ENCODE data around the gene VGLL4.
"Not testable (repeated sequence)": the region's sequence is repeated elsewhere in the genome, so short reads cannot be mapped to it uniquely, and the experiment has no call there.

VGLL4 gene

DNA sequence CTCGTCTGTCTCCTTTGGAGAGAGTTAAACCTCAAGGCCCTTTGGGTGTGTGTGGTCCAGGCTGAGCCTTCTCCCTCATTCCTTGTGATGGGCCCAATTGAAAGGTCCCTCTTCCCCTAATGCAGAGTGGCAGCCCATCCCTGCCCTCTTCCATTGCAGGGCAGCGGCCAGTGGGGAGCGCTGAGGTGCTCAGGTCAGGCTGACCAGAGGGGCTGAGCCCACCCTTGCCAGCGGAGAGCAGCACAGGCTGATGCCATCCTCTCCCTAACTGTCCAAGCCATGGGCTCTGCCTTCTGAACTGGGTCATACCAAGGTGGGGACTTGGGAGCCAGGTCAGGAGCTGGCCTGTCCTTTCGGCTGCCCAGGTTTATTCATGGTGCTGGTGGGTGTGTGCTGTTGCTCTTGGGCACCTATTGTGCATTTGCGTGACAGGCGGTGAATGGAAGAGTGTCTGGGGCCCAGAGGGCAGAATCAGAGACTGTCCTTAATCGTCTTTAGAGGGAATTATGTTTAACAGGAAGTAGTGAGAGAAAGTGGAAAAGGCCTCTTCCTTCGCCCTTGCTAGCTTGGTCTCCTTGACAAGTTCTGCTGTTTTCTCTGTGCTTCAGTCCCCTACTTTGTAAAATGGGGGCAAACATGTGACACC lies 96.9 kb downstream of the VGLL4 start:
- no peak for DNase-seq

DNA sequence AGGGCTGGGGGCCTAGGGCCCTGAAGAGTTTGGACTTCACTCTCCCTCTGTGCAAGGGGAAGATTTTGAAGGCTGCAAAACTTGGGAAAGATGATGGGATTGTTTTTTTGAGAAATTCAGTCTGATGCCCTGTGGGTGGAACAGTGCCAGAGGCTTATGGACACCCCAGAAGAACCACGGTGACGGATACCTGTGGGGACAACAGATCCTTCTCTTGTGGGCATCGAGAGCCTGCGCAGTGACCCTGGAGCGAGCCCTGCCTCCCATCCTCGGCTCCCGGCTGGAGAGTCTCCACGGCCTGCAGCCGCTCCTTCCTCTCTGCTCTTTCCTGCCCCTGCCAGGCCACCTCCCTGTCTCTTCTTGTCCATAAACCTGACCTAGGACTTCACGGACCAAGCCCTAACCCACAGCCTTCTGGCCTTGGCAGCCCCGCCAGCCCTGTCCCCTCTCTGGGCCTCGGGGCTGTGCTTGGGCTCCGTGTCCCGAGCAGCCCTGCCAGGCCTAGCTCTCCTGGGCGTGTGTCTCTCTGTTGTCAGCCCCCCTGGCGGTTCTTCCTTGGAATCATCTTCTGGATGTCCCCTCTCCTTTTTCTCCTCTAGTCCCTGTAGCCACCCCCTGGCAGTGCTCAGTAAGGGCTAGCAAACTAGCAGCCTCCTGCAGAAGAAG lies 98.4 kb downstream of the VGLL4 start:
- DNase-seq: no peak

DNA sequence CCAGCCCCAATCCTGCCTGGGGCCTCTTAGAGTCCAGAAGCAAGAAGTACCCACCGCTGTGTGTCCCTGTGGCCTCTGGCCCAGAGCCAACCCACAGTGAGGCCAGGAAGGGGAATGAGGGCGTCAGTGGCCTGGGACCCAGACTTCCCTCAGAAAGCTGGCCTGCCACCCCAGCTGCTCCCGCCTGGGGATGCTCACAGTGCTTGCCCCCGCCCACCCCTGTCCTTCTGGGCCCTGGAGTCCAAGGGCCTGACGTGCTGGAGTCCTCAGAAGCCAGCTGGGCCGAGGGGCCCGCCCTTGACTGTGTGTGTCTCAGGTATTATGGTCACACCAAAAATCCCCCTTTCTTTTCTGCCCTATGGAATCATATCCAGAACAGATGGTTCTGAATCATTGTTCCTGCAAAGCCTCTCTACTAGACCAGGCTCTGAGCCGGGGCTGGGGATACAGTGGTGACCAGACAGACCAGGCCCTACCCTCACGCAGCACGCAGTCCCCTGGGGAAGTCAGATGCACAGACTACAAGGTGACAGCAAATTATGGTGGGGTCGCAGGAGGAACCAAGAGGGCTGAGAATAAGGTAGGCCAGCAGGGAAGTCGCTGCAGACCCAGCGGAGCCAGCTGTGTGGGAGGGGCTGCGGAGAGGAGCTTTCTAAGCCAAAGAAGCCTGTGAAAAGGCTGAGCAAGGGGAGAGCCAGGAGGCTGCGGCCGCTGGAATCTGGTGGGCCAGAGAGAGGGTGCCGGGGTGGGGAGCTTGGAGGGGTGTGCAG lies 99.1 kb downstream of the VGLL4 start:
- no peak for DNase-seq

DNA sequence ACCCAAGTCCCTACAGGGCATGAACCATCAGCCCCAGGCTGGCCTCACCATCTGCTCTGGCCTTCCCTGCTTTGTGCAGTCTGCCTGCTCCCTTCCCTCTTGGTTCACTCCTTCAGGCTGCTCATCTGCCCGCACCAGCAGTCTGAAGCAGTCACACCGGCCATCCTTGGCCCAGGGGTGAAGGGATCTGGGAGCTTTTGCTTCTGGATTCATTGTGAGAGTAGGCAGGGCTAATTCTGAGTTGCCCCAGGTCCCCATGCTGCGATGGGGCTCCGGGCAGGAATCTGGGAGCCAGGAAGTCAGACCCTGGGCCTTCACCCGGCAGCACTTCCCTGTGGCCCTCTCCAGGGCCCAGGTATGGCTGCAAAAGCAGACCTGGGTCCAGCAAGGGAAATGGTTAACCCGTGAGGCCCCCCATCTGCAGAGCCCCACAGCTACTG lies 99.7 kb downstream of the VGLL4 start:
- DNase-seq: no peak

DNA sequence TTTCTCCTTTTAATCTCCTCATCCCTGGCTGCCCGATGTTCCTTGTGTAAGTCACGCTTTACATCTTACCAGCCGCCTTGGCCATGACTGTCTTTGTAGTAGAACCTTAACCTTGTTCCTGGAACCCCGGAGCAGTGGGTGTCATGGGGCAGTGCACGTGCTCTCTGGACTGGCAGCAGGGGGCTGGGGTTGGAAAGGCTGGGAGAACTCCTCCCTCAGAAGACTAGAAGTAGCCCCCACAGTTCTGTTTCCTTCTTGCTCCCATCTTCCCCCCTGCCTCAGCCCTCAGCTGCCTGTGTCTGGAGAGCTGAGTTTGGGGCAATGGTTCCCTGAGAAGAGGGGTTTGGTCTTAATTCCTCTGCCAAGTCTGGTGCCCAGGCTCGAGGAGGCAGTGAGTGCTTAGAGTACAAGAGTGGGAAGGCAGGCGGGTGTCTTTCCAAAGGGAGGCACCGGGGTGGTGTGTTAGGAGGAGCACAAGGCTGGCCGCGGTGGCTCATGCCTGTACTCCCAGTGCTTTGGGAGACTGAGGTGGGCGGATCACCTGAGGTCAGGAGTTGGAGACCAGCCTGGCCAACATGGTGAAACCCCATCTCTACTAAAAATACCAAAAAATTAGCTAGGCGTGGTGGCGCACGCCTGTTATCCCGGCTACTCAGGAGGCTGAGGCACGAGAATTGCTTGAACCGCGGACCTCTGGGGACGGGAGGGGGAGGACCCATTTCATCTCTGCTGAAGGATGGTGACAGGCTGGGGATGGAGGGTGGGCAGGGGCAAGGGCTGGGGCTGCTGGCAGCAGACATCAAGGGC lies 100.4 kb downstream of the VGLL4 start:
- DNase-seq: no peak

DNA sequence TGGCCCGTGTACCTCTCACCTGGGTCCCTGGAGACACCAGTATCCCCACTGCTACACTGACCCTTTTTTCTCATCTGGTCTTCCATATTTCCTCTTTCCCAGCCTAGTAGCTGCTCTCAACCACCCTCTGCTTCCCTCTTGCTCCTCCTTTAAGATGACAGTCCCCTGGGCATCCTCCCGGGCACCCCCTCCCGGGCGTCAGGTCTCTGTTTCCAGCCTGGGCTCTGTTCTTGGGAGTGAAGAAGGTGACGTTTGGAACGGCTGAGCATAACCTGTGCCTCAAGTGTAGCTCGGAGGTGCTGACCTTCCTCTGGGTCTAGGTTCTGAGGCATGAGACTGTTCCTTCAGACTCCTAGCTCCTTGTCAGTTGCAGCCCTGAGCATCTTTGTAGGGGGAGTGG lies 101.2 kb downstream of the VGLL4 start:
- DNase-seq: no peak

DNA sequence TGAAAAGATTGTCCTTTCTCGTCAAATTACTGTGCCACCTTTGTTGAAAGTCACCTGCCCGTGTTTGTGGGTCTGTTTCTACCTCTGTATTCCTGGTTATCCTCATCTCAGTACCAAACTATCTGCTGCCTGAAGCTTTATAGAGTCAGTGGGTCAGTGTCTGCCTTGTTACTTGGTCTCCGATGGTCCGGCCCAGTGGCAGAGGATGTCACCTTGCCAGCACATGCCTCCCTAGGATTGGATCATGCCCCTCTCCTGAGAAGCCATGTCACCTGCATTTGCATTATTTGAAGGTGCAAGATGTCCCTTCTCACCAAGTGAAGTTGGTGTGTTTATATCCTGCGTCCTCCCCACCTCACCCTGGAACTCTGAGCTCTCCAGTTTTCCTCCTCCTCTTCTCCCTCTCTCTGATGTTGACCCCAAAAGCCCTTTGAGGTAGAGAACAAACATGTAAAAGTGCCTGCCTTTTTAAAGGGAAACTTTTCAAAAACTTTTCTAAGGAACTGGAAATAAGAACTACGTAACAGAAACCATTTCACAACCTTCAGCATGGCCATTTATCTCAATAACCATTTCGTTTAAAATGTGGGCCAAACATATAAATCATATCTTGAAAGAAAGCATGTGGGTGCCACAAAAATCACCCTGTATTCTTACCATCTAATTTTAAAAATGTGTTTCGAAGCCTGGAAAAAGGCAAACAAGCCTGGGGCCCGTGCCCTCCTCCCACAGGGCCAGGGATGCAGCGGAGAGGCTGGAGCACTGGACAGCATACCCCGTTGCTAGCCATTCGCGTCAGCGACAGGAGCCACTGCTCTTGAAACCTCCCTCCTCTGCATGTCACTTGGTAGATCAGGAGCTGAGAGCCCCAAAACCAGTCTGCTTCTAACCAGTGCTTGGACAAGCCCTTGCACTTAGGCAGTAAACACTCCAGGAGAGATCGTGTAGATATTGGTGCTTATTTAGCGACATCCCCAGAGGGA lies 102.1 kb downstream of the VGLL4 start:
- DNase-seq: no peak

DNA sequence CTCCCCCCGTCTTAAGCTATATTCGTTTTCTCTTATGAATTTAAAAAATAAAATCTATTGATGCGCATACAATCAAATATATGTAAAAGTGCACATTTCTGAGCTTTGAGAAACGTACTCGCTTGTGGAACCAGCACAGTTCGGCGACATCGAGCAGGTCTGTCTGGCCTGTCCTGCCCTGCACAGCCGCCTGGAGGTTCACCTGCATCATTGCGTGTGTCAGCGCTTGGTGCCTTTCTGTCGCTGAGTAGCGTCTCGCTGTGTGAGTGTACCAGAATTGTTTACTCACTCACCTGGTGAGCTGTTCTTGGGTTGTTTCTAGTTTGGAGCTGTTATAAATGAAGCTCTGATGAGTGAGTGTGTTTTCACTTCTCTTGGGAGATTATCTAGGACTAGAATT lies 104.0 kb downstream of the VGLL4 start:
- DNase-seq: no peak

DNA sequence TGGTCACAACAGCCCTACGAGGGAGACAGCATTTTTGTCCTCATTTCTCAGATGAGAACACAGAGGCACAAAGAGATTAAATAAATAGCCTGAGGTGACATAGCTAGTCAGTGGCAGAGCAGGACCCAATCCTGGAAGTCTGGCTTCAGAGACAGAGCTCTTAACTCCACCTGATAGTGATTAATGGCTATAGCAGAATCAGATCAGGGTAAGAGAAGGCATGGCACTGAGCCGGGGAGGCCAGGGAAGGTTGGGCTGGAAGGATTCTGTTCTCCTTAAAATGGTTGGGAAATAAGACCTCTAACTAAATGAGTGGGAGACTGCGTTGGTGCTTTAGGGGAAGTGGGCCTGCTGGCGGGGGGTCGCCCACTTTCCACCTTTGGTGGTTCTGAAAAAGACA lies 104.5 kb downstream of the VGLL4 start:
- no peak for DNase-seq

DNA sequence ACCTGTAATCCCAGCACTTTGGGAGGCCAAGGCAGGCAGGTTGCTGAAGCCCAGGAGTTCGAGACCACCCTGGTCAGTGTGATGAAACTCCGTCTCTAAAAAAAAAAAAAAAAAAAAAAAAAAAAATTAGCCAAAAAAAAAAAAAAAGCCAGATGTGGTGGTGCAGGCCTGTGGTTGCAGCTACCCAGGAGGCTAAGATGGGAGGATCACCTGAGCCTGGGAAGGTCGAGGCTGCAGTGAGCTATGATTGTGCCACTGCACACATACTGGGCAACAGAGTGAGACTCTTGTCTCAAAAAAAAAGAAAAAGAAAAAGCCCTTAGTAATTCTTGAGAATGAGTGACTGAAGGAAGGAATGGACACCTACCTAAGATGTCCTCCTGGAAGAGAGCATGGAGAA lies 105.1 kb downstream of the VGLL4 start:
- DNase-seq: no peak

DNA sequence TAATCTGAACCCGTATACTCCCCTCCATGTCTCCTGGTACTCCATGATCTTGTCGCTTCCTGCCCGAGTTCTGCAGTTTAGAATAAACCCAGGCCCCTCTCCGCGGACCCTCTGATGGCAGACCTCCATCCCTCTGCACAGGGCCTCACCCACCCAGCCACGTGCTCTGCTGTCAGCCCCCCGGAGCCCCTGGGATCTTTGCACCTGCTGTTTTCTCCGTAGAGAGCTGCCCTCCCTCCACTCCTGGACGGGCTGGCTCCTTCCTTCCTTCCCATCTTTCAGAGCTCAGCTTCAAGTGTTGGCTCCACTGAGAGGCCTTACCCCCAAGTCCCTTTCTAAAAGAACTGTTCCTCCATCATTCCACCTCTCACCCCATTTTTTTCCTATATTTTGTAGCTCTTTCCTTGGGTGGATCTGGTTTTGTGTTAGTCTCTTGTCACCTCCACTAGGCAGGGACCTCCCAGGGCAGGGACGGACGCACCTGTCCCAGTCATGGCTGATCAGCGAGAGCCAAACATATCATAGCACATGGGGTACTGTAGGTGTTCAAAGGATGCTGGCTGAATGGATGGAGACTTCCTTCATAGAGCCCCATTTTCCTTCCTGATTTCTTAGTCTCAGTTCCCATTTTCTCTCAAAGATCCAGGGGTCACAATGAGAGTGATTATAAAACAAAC lies 106.6 kb downstream of the VGLL4 start:
- no peak for DNase-seq

DNA sequence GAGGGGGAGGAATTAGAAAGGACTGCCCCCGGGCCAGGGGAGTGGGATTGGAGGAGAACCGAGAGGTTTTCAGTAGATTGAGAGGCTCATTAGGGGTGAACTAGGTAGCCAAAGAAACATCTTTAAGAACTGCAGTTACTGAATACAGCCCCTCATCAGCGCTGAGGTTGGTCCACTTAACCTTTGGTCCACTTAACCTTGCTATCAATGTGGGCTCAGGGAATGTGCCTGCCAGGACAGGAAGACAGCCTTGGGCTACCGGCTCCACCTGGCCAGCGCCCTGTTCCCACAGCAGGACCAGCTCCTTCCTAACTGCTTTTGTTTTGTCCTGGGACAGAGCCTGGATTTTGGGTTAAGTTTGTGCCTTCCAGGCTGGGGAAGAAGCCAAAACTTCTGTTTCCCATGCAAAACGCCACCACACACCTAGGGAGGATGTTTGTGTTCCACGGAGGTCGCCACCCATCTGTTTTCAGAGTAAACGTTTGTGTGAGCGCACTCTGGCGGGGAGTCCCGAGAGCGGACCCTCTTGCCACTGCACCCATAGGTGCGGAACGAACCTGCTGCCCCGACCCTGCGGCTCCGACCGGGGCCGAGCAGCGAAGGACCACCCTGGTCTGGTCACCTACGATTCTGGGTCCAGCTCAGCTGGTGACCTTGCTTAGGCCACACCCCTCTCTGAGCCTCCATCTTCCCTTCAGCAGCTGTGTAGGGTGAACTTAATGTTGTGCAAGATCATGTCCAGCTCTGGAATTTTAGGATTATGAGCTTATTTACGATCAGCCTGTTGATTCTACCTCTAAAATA lies 107.4 kb downstream of the VGLL4 start:
- DNase-seq: no peak

DNA sequence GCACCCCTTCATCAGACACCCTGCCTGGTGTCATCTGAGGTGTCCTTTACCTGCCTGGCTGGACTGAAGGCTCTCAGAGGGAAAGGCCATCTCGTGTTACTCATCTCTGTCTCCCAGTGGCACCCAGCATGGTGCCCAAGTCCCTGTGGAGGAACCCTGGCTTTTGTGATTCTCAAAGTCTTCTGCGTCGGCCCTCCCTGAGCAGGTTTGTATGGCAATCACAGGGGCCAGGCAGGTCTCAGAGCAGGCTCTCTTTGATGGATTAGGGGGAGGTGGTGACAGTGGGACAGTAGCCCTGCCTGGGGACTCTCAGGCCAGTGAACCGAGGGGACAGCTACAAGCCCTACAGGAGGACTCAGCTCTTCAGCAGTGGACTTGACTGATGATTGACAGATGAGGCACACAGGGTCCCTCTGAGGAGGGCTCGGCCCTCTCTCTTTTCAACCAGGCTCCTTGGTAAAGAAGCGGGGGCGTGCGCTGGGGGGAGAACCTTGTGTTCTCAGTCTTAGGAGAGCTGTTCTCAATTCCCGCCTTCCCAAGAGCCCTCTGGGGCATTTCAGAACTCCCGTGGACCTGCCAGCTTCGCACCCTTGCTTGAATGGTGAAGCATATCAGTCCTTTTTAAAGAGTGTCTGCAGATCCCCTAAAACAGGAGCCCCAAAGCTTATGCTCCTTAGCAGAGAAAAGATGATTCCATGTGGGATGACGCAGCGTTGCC lies 108.3 kb downstream of the VGLL4 start:
- no peak for DNase-seq

DNA sequence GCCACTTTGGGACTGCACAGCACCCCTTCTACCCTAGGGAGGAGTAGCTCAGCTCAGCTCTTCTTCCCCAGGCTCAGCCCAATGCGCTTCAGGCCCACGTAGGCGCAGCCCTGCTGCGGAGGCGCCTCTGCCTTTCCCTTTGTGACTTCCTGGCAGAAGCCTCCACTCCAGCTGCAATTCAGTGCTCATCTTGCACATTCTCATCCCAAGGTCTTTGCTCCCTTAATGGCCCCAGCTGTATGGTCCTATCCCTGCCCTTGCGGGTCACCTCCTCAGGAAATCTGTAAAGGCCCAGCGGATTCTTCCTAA lies 109.0 kb downstream of the VGLL4 start:
- DNase-seq: no peak

DNA sequence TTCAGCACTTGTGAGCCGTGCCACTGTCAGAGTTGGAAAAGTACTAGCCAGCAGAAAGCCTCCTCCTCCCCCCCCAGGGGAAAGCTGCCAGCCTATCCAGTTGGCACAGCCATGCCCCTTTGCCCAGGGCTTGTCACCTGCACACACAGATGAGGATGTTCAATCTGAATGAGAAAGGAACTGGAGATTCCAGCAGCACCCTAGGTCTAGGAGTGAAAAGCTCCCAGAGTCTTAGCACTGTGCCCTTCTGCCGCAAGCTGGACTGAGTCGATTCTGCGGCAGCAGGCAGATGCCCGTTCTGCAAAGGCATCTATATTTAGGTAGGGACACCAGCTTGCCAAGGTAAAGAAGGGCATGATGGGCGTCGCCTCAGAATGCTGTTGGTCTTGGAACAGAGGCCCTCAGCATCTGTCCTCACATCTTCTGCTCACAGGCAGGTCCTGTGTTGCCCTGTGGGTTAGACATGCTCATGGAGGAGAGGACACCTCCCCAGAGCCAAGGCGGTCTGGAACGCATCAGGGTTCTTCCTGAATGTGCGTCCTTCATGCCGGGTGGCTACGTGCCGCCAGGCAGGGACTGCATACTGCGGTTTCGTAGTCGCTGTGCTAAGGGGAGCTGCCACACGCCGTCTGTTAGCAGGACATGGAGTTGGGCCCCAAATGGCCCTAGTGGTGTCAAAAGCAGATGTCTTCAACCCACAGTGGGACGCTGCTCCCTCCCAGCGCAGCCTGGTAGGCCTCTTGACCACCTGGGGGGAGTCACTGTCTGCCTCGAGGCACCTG lies 109.5 kb downstream of the VGLL4 start:
- no peak for DNase-seq

DNA sequence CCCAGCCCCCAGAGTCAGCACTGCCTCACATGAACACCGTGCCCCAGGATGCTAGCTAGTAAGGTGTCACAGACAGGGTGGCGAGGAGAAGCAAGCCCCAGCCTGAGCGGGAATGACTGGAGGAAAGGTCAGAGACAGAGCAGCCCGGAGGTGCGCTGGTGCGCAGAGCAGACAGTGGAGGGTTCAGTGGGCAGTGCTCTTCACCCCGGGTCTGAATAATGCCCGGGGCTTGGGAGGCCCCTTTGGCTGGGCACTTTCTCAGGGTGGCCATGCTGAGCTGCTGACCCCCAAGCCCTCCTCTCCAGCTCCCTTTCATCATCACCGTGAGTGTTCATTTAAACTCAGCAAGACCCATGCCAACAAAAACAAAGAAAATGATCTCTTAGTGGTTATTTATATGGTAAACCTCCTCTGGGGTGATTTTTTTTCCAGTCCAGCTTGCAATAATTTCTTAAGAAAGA lies 110.8 kb downstream of the VGLL4 start:
- no peak for DNase-seq

DNA sequence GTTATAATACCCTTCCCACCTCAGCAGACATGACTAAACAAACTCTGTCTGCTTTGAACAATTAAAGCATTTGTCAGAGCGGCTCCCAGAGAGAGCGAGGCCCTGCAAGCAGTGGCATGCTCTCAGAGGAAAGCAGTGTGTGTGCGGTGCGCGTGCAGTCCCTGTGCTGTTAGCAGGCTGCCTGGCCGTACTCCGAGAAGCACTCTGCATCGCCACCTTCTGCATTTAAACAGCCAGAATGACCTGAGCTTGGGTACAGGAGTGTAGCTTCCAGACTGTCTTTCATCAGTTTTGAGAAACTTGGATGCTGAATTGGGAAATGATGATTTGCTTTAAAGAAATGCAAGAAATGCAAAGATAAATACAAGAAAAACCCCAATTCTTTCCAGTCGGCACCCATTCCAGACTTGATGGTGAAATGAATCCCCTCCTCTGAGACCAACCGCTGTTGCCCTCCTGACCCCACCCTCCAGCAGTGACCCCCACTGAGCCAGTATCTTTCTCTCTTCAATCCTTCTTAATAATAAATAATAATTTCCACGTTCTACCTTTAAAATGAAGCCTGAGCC lies 113.5 kb downstream of the VGLL4 start:
- no peak for DNase-seq

DNA sequence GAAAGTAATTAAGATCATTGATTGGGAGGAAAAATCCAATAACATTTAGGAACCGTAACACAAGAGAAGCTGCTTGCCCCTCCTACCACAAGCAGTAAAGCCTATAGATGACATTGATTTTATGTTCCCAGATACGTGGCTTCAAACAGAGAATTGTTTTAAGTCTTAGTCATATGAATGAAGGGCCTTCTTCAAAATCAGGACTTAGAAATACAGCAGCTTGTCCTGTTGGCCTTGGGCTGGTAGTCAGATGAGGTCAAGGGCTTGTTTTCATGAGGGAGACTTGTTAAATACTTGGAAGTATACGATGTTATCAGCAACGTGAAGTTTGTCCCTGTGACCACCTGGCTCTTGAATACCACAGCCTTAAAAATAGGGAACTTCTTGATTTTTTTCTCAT lies 114.4 kb downstream of the VGLL4 start:
- DNase-seq: no peak

DNA sequence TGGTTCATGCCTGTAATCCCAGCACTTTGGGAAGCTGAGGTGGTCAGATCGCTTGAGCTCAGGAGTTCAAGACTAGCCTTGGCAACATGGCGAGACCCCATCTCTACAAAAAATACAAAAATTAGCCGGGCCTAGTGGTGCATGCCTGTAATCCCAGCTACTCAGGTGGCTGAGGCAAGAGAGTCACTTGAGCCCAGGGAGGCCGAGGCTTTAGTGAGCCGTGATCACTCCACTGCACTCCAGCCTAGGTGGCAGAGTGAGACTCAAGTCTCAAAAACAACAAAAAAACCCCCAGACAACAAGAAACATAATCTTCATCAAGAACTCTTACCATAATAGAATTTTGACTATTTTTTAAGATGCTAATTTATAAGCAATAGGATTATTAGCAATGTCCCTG lies 117.6 kb downstream of the VGLL4 start:
- DNase-seq: not testable (repeated sequence)
